Fibroblast of the conjunctiva (primary cell): Measurements from ENCODE around the gene GRHPR.
"Not testable (repeated sequence)": the region's sequence is repeated elsewhere in the genome, so short reads cannot be mapped to it uniquely, and the experiment has no call there.

ENCODE experiments used
- DNase-seq: peaks from one replicate; pipeline ENCODE4 v3.0.0-alpha.2; 2010; ENCODE audit warnings: low read depth

Gene GRHPR

GRCh38 chr9:37422289-37423104, at the start of gene GRHPR:
Gene GRHPR, plus strand, starts transcription at chr9:37422696. Its CDS starts 55 bp downstream, at chr9:37422751.
- DNase-seq = peak; percentile 26

GRCh38 chr9:37372839-37373238, 49.7 kb upstream of the GRHPR start:
- DNase-seq = no peak

GRCh38 chr9:37373621-37374020, 48.9 kb upstream of the GRHPR start:
- DNase-seq = no peak

DNA sequence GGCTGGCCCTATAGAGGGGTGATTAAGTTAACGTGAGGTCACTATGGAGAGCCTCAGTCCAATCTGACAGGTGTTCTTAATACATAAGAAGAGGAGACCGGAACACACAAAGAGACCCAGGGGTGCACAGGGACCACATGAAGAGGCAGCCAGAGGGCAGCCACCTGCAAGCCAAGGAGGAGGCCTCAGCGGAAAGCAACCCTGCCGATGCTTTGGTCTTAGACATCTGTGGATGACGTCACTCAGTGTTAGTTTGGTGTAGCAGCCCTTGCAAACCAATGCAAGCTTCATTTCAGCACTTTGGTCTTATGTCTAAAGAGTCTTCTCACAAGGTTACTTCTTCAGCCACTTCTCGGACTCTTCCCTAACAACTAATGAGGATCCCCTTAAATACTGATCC, 47.6 kb upstream of the GRHPR start:
- no peak for DNase-seq

DNA sequence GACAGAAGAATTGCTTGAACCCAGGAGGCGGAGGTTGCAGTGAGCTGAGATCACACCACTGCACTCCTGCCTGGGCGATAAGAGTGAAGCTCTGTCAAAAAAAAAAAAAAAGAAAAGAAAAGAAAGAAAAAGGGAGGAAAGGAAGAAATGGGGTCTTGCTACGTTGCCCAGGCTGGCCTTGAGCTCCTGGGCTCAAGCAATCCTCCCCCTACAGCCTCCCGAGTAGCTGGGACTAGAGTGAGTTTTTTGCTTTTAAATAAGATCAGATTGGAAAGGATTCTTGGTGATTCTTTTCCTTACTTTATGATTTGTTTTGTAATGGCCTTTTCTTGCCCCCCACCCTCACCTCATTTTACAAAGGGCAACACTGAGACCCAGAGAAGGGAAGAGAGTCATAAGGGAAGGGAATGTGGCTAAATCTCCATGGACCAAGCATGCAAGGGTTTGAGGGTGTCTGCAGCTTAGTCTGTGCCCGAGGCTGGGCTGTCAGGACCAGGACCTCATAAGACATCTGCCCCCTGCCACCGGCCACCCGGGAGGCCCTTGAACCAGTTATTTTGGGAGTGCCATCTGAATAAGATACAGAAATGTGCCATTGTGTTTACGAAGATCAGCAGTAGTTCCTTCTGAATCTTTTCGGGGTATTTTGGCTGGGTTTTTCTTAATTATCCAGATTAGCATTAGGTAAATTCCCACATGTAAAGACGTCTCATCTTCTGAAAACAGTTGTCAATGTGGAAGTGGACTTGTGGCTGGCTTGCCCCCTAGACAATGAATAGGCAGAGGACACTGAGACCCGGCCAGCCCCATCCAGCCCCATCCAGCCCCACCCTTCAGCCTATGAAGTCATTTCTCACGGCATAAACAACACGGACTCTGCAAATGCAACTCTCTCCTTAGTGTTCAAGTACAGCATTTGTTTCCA, 44.5 kb upstream of the GRHPR start:
- no peak for DNase-seq

GRCh38 chr9:37378613-37379004, 43.9 kb upstream of the GRHPR start:
- no peak for DNase-seq

DNA sequence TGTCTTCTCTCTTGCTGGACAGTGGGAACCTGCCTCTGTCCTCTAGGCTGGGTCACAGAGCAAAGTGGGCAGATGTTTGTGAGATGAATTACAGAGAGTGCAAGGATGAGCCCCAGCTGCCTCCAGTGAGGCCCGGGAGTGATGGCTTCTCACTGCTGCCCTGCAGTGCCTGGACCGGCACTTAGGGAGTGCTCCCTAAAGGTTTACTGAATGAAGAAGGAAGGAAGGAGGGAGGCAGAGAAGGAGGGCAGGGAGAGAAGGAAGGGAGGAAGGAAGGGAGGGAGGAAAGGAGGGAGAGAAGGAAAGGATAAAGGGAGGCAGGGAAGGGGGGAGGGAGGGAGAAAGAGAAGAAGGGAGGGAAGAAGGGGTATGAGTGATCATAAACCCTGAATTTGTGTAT, 42.7 kb upstream of the GRHPR start:
- no peak for DNase-seq

DNA sequence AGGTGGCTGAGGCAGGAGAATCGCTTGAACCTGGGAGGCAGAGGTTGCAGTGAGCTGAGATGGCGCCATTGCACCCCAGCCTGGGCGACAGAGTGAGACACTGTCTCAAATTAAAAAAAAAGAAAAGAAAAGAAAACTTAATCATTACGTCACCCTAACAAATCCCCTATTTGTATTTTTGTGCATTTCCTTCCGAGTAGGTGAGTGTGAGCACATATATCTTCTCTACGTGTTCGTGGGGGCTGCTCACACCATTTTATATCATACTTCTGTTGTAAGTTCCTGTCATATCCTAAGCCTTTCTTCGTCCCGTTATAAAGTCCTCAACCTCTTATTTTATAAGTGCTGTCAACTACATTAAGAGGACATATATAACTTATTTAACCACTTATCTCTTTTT, 41.9 kb upstream of the GRHPR start:
- no peak for DNase-seq

GRCh38 chr9:37381094-37381741, 41.3 kb upstream of the GRHPR start:
- no peak for DNase-seq

GRCh38 chr9:37382161-37382981, 40.1 kb upstream of the GRHPR start:
- DNase-seq = no peak

GRCh38 chr9:37382982-37383357, 39.5 kb upstream of the GRHPR start:
- DNase-seq = no peak

- no peak for DNase-seq
Observed at GRCh38 chr9:37383393-37383792, 39.1 kb upstream of the GRHPR start.

GRCh38 chr9:37383876-37384746, 38.4 kb upstream of the GRHPR start:
- no peak for DNase-seq

- no peak for DNase-seq
Observed at GRCh38 chr9:37385286-37385685, 37.2 kb upstream of the GRHPR start.

DNA sequence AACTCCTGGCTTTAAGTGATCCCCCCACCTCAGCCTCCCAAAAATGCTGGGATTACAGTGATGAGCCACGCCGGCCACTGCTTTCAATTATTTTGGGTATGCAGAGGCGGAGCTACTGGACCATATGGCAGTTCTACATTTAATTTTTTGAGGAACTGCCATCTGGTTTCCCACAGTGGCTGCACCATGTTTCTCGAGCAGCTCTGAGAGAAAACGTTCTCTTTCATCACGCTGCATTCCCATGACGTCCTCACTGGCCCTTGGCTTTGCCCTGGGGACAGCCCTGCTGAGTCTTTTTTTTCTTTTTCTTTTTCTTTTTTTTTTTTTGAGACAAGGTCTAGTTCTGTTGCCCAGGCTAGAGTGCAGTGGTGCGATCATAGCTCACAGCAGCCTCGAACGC, 35.5 kb upstream of the GRHPR start:
- DNase-seq = no peak

- DNase-seq = no peak
Observed at GRCh38 chr9:37390759-37391158, 31.7 kb upstream of the GRHPR start.

DNA sequence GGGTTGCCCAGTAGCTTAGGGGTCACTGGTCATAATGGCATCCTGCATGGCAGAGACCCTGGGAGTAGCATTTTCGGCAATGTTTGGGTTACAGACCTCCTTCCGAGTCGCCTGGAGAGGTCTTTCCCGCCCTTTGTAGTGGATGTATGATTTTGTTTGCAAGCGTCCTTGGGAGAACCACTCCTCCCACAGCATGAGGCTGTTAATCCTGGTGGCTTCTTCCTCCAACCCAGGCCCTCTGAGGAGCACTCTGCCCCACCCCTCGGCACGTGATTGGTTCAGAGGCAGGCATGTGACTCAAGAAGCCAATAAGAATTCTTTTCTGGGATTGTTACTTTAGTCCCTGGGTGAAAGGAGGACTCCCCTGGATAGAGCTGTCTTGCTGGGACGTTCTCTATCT, 30.2 kb upstream of the GRHPR start:
- no peak for DNase-seq

GRCh38 chr9:37395229-37395628, 27.3 kb upstream of the GRHPR start:
- DNase-seq = no peak

GRCh38 chr9:37395663-37396062, 26.8 kb upstream of the GRHPR start:
- DNase-seq = no peak

DNA sequence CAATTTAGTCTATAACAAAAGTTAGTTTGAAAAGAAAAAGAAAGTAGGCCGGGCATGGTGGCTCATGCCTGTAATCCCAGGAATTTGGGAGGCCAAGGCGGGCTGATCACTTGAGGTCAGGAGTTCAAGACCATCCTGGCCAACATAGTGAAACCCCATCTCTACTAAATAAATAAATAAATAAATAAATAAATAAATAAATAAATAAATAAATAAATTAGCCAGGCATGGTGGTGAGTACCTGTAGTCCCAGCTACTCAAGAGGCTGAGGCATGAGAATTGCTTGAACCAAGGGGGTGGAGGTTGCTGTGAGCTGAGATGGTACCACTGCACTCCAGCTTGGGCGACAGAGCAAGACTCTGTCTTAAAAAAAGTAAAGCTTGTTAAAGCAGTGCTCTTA, 24.5 kb upstream of the GRHPR start:
- DNase-seq = not testable (repeated sequence)
